ENCODE results near the gene CDH11.

The CDH11 gene

GRCh38 chr16:65121870-65122723, at the start of gene CDH11:
CDH11 (minus strand) TSS chr16:65122063; CDS start chr16:65004869, 117,194 bp downstream.
- peak; percentile 55 for DNase-seq (ENCODE audit: low read depth, low spot score)

GRCh38 chr16:65154321-65154720, 32.5 kb upstream of the CDH11 start:
- no peak for DNase-seq (ENCODE audit: low read depth, low spot score)

- no peak for DNase-seq (ENCODE audit: low read depth, low spot score)
Measured at GRCh38 chr16:65153365-65154105, 31.7 kb upstream of the CDH11 start.

GRCh38 chr16:65148804-65149203, 26.9 kb upstream of the CDH11 start:
- no peak for DNase-seq (ENCODE audit: low read depth, low spot score)

GRCh38 chr16:65142276-65142675, 20.4 kb upstream of the CDH11 start:
- no peak for DNase-seq (ENCODE audit: low read depth, low spot score)

- no peak for DNase-seq (ENCODE audit: low read depth, low spot score)
Measured at GRCh38 chr16:65136681-65137080, 14.8 kb upstream of the CDH11 start.

GRCh38 chr16:65126845-65127624, 5.2 kb upstream of the CDH11 start:
- no peak for DNase-seq (ENCODE audit: low read depth, low spot score)

GRCh38 chr16:65125871-65126270, 4.0 kb upstream of the CDH11 start:
- DNase-seq (ENCODE audit: low read depth, low spot score) = no peak

GRCh38 chr16:65125322-65125721, 3.5 kb upstream of the CDH11 start:
- no peak for DNase-seq (ENCODE audit: low read depth, low spot score)

- DNase-seq (ENCODE audit: low read depth, low spot score) = no peak
Measured at GRCh38 chr16:65124596-65124995, 2.7 kb upstream of the CDH11 start.

- DNase-seq (ENCODE audit: low read depth, low spot score) = no peak
Measured at GRCh38 chr16:65124212-65124548, 2.3 kb upstream of the CDH11 start.

- no peak for DNase-seq (ENCODE audit: low read depth, low spot score)
Measured at GRCh38 chr16:65123396-65124211, 1.7 kb upstream of the CDH11 start.

GRCh38 chr16:65122724-65123395, 997 bp upstream of the CDH11 start:
- DNase-seq (ENCODE audit: low read depth, low spot score) = no peak

GRCh38 chr16:65120831-65121721, 787 bp downstream of the CDH11 start:
- DNase-seq (ENCODE audit: low read depth, low spot score) = no peak

GRCh38 chr16:65120461-65120830, 1.4 kb downstream of the CDH11 start:
- DNase-seq (ENCODE audit: low read depth, low spot score) = no peak

GRCh38 chr16:65119901-65120401, 1.9 kb downstream of the CDH11 start:
- peak; percentile 33 for DNase-seq (ENCODE audit: low read depth, low spot score)

- no peak for DNase-seq (ENCODE audit: low read depth, low spot score)
Measured at GRCh38 chr16:65119435-65119834, 2.4 kb downstream of the CDH11 start.

- DNase-seq (ENCODE audit: low read depth, low spot score) = no peak
Measured at GRCh38 chr16:65118871-65119270, 3.0 kb downstream of the CDH11 start.

- peak; percentile 75 for DNase-seq (ENCODE audit: low read depth, low spot score)
Measured at GRCh38 chr16:65117811-65118448, 3.9 kb downstream of the CDH11 start.

Measured in brain pericyte (primary cell).